Measurements from ENCODE around the gene NR1H3. TPM values are rescaled to one million over a fixed set of nuclear protein-coding genes. Genes with fewer than 3 reads are reported as not detected.

Gene NR1H3
- polyA plus RNA-seq, 1 experiment: 21.9 TPM

- Histone ChIP-seq H3K4me3 (ENCODE audit: low read depth, low read length) (no peak overlapping the region), H3K9me3 (ENCODE audit: control insufficient read depth, insufficient read depth, low read length) (no peaks in the 10 kb centered on the region), H3K27me3 (ENCODE audit: control insufficient read depth, insufficient read depth, low read length) (no peaks in the 10 kb centered on the region), H3K27ac (ENCODE audit: low read depth, low read length) (no peak overlapping the region)
- CTCF ChIA-PET: interaction anchor here (2.5 to 3.0 kb wide), 2 partner anchors 13 to 95 kb away, joined by 8 to 18 read pairs; partner anchors contain the start of gene ARFGAP2
- no peak for TF ChIP-seq CTCF (IDR thresholded peaks at IDR 0.05; ENCODE audit: low read depth, low read length)
- DNase-seq (ENCODE audit: low read depth, low spot score): no peak
- POLR2A ChIA-PET: interaction anchor here (1.4 kb wide), 1 partner anchor 24 kb away, joined by 3 read pairs; the partner anchor contains the start of gene ACP2
Measured at GRCh38 chr11:47272706-47273105, 14.9 kb downstream of the NR1H3 start.

GRCh38 chr11:47274495-47275235, 16.9 kb downstream of the NR1H3 start:
- H3K4me3 ChIP-seq (ENCODE audit: low read depth, low read length): no peak overlapping the region
- H3K27ac ChIP-seq (ENCODE audit: low read depth, low read length): no peak overlapping the region
- H3K9me3 ChIP-seq (ENCODE audit: control insufficient read depth, insufficient read depth, low read length): no peaks in the 10 kb centered on the region
- no peak for TF ChIP-seq CTCF (IDR thresholded peaks at IDR 0.05; ENCODE audit: low read depth, low read length)
- ChIA-PET POLR2A (no interaction called here), CTCF (interaction anchor here (1.4 to 2.5 kb wide), 3 partner anchors 15 to 97 kb away, joined by 3 to 8 read pairs (median 5); partner anchors contain the start of gene ARFGAP2)
- DNase-seq (ENCODE audit: low read depth, low spot score): no peak
- H3K27me3 ChIP-seq (ENCODE audit: control insufficient read depth, insufficient read depth, low read length): no peaks in the 10 kb centered on the region

- no peak overlapping the region for H3K4me3 ChIP-seq (ENCODE audit: low read depth, low read length)
- no peaks in the 10 kb centered on the region for H3K27me3 ChIP-seq (ENCODE audit: control insufficient read depth, insufficient read depth, low read length)
- TF ChIP-seq CTCF (IDR thresholded peaks at IDR 0.05; ENCODE audit: low read depth, low read length): no peak
- H3K27ac ChIP-seq (ENCODE audit: low read depth, low read length): no peak overlapping the region
- CTCF ChIA-PET: no interaction called here
- no peak for DNase-seq (ENCODE audit: low read depth, low spot score)
- no peaks in the 10 kb centered on the region for H3K9me3 ChIP-seq (ENCODE audit: control insufficient read depth, insufficient read depth, low read length)
- POLR2A ChIA-PET: no interaction called here
Measured at GRCh38 chr11:47276923-47277322, 19.1 kb downstream of the NR1H3 start.

GRCh38 chr11:47278058-47278457, 20.3 kb downstream of the NR1H3 start:
- ChIA-PET POLR2A (no interaction called here), CTCF (no interaction called here)
- H3K9me3 ChIP-seq (ENCODE audit: control insufficient read depth, insufficient read depth, low read length): no peaks in the 10 kb centered on the region; the same call in 1 of the 2 replicates
- DNase-seq (ENCODE audit: low read depth, low spot score): no peak
- H3K4me3 ChIP-seq (ENCODE audit: low read depth, low read length): no peak overlapping the region
- no peaks in the 10 kb centered on the region for H3K27me3 ChIP-seq (ENCODE audit: control insufficient read depth, insufficient read depth, low read length)
- no peak overlapping the region for H3K27ac ChIP-seq (ENCODE audit: low read depth, low read length)
- TF ChIP-seq CTCF (IDR thresholded peaks at IDR 0.05; ENCODE audit: low read depth, low read length): no peak

GRCh38 chr11:47278769-47279168, 21.0 kb downstream of the NR1H3 start:
- CTCF ChIA-PET: no interaction called here
- DNase-seq (ENCODE audit: low read depth, low spot score): no peak
- Histone ChIP-seq H3K9me3 (ENCODE audit: control insufficient read depth, insufficient read depth, low read length) (no peaks in the 10 kb centered on the region; the same call in 1 of the 2 replicates), H3K4me3 (ENCODE audit: low read depth, low read length) (no peak overlapping the region), H3K27me3 (ENCODE audit: control insufficient read depth, insufficient read depth, low read length) (no peaks in the 10 kb centered on the region), H3K27ac (ENCODE audit: low read depth, low read length) (no peak overlapping the region)
- TF ChIP-seq CTCF (IDR thresholded peaks at IDR 0.05; ENCODE audit: low read depth, low read length): no peak
- POLR2A ChIA-PET: no interaction called here
